NCI-H345 treated with DMSO at 0.1 percent for 48 hours (cell line): ENCODE measurements around the gene PLIN5.

ENCODE experiments used
- DNase-seq: peaks from one replicate; lab custom pipeline; 2025; ENCODE audit not compliant: unreplicated experiment; lab: John Stamatoyannopoulos, UW

Gene PLIN5

GRCh38 chr19:4523306-4524110 is 11.5 kb downstream of the PLIN5 start:
- no peak for DNase-seq

- DNase-seq: no peak
Measured at GRCh38 chr19:4522291-4523002, 12.6 kb downstream of the PLIN5 start.

DNA sequence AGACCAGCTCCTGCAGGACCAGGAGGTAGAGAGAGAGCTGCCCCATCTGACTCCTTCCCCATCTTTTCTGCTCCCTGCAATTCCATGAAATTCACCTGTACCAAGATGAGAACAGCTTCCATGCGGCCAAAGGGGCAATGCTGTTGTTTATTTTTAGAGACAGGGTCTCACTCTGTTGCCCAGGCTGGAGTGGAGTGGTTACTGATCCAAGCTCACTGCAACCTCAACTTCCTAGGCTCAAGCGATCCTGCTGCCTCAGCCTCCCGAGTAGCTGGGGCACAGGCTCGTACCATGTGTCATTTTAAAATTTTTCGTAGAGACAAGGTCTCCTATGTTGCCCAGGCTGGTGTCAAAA is 13.2 kb downstream of the PLIN5 start:
- no peak for DNase-seq

GRCh38 chr19:4521170-4521887 is 13.7 kb downstream of the PLIN5 start:
- no peak for DNase-seq

GRCh38 chr19:4519521-4520277 is 15.3 kb downstream of the PLIN5 start:
- DNase-seq: no peak

GRCh38 chr19:4519172-4519496 is 15.9 kb downstream of the PLIN5 start:
- DNase-seq: no peak

GRCh38 chr19:4518345-4519171 is 16.5 kb downstream of the PLIN5 start, which contains the start of gene PLIN4:
Gene PLIN4, minus strand, starts transcription at chr19:4518486. Its CDS starts 214 bp downstream, at chr19:4518272.
- DNase-seq: no peak

- no peak for DNase-seq
Measured at GRCh38 chr19:4517451-4518057, 17.5 kb downstream of the PLIN5 start.

DNA sequence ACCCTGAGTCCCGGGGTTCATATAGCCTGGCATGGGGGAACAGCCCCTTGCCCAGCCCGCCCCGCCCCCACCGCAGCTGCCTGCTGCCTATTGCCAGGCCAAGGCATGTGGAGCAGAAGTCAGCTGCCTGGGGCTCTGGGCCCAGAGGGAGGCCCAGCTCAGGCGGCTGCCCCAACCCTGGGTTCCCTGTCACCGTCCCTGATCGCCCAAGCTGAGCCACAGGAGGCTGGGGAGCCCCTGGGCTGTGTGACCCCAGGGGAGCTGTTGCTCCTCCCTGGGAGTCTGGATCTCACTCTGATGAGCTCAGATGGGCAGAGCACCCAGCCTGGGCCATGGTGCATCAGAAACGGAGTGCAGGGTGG is 18.1 kb downstream of the PLIN5 start:
- DNase-seq: no peak

DNA sequence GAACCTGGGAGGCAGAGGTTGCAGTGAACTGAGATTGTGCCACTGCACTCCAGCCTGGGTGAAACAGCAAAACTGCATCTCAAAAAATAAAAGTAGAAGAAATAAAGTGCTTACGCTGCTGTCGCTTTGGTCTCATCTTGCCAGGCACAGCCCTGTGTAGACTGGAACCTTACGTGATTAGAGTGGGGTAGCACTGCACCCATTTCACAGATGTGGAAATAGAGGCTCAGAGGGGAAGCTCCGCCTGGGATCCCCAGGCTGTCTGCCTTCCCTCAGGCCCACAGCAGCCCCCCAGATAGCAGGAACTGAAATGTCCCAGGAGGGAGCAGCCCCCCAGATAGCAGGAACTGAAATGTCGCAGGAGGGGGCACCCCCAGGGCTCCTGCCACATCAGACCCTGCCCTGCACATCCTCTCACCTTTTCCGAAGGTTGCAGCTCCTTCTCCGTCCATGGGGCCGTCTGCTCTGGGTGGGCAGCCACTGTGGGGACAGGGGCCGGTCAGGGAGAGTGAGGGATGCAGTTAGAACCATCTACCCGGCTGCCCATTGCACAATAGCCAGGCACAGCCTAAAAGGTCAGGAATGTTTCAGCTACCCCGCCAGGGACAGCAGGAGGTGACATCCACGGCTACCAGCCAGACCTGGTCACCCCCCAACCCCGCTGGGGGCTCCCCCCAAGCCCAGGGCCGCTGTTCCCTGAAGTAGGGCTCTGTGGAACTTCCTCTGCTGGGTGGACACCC is 18.7 kb downstream of the PLIN5 start:
- DNase-seq: no peak

- DNase-seq: no peak
Measured at GRCh38 chr19:4515732-4516131, 19.3 kb downstream of the PLIN5 start.

GRCh38 chr19:4513248-4513647 is 21.8 kb downstream of the PLIN5 start:
- DNase-seq: no peak

GRCh38 chr19:4512070-4512469 is 23.0 kb downstream of the PLIN5 start:
- DNase-seq: no peak

DNA sequence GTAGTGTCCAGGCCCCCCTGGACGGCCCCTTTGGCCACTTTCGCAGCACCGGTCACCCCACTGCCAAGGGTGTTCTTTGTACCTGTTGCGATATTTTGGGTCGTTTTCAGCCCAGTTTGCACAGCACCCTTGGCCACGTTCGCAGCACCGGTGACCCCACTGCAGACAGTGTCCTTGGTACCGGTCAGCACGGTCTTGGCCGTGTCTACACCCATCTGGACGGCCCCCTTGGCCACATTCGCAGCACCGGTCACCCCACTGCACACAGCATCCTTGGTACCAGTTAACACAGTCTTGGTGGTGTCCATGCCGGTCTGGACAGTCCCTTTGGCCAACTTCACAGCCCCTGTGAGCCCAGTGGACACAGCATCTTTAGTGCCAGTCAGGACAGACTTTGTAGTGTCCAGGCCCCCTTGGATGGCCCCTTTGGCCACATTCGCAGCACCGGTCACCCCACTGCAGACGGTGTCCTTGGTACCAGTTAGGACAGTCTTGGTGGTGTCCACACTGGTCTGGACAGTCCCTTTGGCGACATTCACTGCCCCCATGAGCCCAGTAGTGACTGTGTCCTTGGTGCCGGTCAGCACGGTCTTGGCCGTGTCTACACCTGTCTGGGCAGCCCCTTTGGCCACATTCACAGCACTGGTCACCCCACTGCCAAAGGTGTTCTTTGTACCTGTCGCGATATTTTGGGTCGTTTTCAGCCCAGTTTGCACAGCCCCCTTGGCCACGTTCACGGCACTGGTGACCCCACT is 23.5 kb downstream of the PLIN5 start:
- DNase-seq: no peak

DNA sequence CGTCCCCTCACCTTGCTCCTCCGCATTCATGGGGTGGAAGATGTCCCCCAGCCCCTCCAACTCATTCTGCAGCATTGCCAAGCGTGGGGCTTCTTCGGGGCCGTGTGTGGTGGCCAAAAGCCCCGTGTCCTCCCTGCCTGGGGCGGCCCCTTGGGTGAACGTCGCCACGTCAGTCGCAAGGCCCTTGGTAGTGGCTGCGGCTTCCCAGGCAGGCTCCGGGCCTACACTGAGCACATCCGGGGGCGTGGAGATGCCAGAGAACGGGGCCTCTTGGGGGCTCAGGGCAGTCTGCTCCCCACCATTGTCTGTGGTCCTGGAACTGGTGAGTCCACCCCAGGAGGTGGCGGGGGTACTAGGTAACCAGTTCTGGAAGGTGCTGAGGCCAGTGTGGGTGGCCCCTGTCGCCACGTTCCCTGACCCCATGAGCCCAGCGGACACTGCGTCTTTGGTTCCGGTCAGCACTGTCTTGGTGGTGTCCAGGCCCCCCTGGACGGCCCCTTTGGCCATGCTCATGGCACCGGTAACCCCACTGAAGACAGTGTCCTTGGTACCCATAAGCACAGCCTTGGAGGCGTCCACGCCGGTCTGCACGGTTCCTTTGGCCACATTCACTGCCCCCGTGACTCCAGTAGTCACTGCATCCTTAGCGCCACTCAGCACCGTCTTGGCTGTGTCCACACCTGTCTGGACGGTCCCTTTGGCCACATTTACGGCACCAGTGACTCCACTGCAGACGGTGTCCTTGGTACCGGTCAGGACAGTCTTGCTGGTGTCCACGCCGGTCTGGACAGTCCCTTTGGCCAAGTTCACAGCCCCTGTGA is 24.4 kb downstream of the PLIN5 start:
- no peak for DNase-seq

DNA sequence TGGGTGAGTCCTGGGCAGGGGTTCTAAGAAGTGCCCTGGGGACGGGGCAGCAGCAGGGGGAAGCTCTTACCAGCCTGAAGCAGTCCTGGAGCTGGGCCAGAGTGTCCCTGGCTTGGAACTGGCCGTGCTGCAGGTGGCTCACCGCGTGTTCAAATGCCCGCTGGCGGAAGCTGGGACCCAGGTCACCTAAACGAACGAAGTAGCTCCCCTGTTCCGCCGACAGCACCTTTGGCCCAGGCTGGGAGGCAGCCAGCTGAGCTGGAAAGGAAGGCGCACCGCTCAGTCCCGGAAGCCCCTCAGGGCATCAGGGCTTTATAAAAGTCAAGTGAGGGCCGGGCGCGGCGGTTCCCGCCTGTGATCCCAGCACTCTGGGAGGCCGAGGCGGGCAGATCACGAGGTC is 26.3 kb downstream of the PLIN5 start:
- no peak for DNase-seq

DNA sequence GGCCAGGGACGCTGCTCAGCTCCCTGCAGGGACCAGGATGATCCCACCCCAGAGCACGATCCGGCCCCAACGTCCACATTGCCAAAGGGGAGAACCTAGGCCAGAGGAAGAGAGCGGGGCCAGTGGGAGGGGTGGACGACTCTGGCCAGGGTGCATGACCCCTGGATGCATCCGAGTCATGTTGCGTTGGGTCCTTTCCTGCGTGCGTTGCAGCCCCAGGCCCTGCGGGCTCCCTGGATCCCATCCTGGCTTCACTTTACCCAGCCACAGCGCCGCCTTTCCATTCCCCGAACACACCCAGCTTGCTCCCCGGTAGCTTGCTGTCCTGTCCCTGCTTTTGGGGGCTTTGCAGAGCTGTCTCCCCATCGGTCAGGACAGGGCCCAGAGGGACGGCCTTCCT is 27.2 kb downstream of the PLIN5 start:
- no peak for DNase-seq

GRCh38 chr19:4507150-4507452 is 27.9 kb downstream of the PLIN5 start:
- DNase-seq: no peak
